HEK293 (cell line): Measurements from ENCODE around the gene C14orf93.

Experiments used
- CTCF ChIA-PET: fragments of 350-600 bp; formaldehyde crosslinking; extraction: SDS; loops from one replicate; lab custom pipeline; 2021; ENCODE audit warnings: antibody characterized with exemption; lab: Yijun Ruan, JAX
- POLR2A ChIA-PET: fragments of 300-600 bp; formaldehyde crosslinking; extraction: SDS; loops from one replicate; lab custom pipeline; 2020; ENCODE audit warnings: antibody characterized with exemption, inconsistent platforms; lab: Yijun Ruan, JAX
- H3K27ac ChIP-seq: fragments of 200-500 bp; sonication (Bioruptor generic); 2 replicates; pipeline ENCODE4 v1.5.1; 2014; ENCODE audit warnings: low read depth, low read length, control low read depth, inconsistent platforms; ENCODE audit errors: extremely low read depth
- H3K36me3 ChIP-seq, 2 experiments: fragments of 200-500 bp in 1 of 2; sonication (Bioruptor generic) in 1 of 2; 1 replicate in 1 of 2; 2 replicates in 1 of 2; pipeline ENCODE4 v1.5.1; 2014 to 2017; ENCODE audit warnings: inconsistent platforms in 2 of 2, low read length in 2 of 2; ENCODE audit not compliant: control insufficient read depth in 2 of 2, insufficient read depth in 1 of 2
- H3K4me1 ChIP-seq: fragments of 200-500 bp; sonication (Bioruptor generic); 2 replicates; pipeline ENCODE4 v1.5.1; 2014; ENCODE audit warnings: mild to moderate bottlenecking, low read length, inconsistent platforms; ENCODE audit not compliant: control insufficient read depth, insufficient read depth
- H3K4me3 ChIP-seq: 2 replicates; pipeline ENCODE4 v1.5.1; 2011; ENCODE audit warnings: low read depth, mild to moderate bottlenecking, control low read depth, low read length, moderate library complexity
- H3K9me3 ChIP-seq: fragments of 200-500 bp; sonication (Bioruptor generic); 2 replicates; pipeline ENCODE4 v1.5.1; 2014; ENCODE audit warnings: low read depth, low read length, inconsistent platforms; ENCODE audit not compliant: control insufficient read depth, insufficient read depth
- GLI2 ChIP-seq: fragments of 450-650 bp; formaldehyde crosslinking; IDR thresholded peaks from 2 replicates; pipeline ENCODE4; 2017; ENCODE audit warnings: missing biosample characterization, missing genetic modification characterization, low read depth, borderline replicate concordance
- HOXD13 ChIP-seq: sonication (generic); formaldehyde crosslinking; IDR thresholded peaks from 2 replicates; pipeline ENCODE4 v1.8.0; 2022; ENCODE audit warnings: missing genetic modification reagents, borderline replicate concordance
- KLF8 ChIP-seq: fragments of 450-650 bp; formaldehyde crosslinking; IDR thresholded peaks from 2 replicates; pipeline ENCODE4 v1.5.1; 2016; ENCODE audit warnings: missing biosample characterization, missing genetic modification characterization
- ZBTB21 ChIP-seq: fragments of 450-650 bp; formaldehyde crosslinking; IDR thresholded peaks from 2 replicates; pipeline ENCODE4 v1.5.1; 2017; ENCODE audit warnings: missing biosample characterization, missing genetic modification characterization
- ZFHX2 ChIP-seq: fragments of 450-650 bp; formaldehyde crosslinking; conservative IDR thresholded peaks from 2 replicates; pipeline ENCODE4 v1.5.1; 2016; ENCODE audit warnings: missing biosample characterization, missing genetic modification characterization
- ZNF214 ChIP-seq: fragments of 450-650 bp; formaldehyde crosslinking; IDR thresholded peaks from 2 replicates; pipeline ENCODE4 v1.5.1; 2017; ENCODE audit warnings: missing biosample characterization, mild to moderate bottlenecking, missing genetic modification characterization, borderline replicate concordance
- ZNF239 ChIP-seq: fragments of 450-650 bp; formaldehyde crosslinking; IDR thresholded peaks from 2 replicates; pipeline ENCODE4 v1.5.1; 2016; ENCODE audit warnings: missing biosample characterization, missing genetic modification characterization
- ZNF274 ChIP-seq, 2 experiments: fragments of 200-500 bp in 1 of 2; fragments of 450-650 bp in 1 of 2; sonication (Bioruptor generic) in 1 of 2; formaldehyde crosslinking in 1 of 2; IDR thresholded peaks; 2 replicates each; pipeline versions ENCODE4 v1.5.1 to v1.6.1; 2014 to 2016; ENCODE audit warnings: borderline replicate concordance in 1 of 2, inconsistent platforms in 1 of 2, low read length in 1 of 2, missing biosample characterization in 1 of 2, missing genetic modification characterization in 1 of 2
- ZNF311 ChIP-seq: fragments of 450-650 bp; formaldehyde crosslinking; IDR thresholded peaks from 2 replicates; pipeline ENCODE4 v1.5.1; 2017; ENCODE audit warnings: missing biosample characterization, missing genetic modification characterization, borderline replicate concordance
- ZNF350 ChIP-seq: fragments of 450-650 bp; formaldehyde crosslinking; IDR thresholded peaks from 2 replicates; pipeline ENCODE4 v1.5.0; 2017; ENCODE audit warnings: missing biosample characterization, mild to moderate bottlenecking, missing genetic modification characterization
- ZNF354C ChIP-seq: fragments of 450-650 bp; formaldehyde crosslinking; IDR thresholded peaks from 2 replicates; pipeline ENCODE4 v1.5.1; 2016; ENCODE audit warnings: missing biosample characterization, missing genetic modification characterization, low read depth, borderline replicate concordance
- ZNF37A ChIP-seq: fragments of 450-650 bp; IDR thresholded peaks from 2 replicates; pipeline ENCODE4 v1.5.1; 2018; ENCODE audit warnings: missing biosample characterization, missing genetic modification characterization
- ZNF48 ChIP-seq: fragments of 450-650 bp; formaldehyde crosslinking; IDR thresholded peaks from 2 replicates; pipeline ENCODE4 v1.5.1; 2016; ENCODE audit warnings: missing biosample characterization, missing genetic modification characterization
- ZNF514 ChIP-seq: fragments of 450-650 bp; formaldehyde crosslinking; IDR thresholded peaks from 2 replicates; pipeline ENCODE4 v1.5.1; 2016; ENCODE audit warnings: missing biosample characterization, missing genetic modification characterization
- ZNF529 ChIP-seq: fragments of 450-650 bp; formaldehyde crosslinking; IDR thresholded peaks from 2 replicates; pipeline ENCODE4 v1.5.1; 2017; ENCODE audit warnings: missing genetic modification characterization, missing biosample characterization; ENCODE audit not compliant: insufficient replicate concordance
- ZNF561 ChIP-seq: fragments of 450-650 bp; IDR thresholded peaks from 2 replicates; pipeline ENCODE4 v1.5.1; 2018; ENCODE audit warnings: missing biosample characterization, missing genetic modification characterization, borderline replicate concordance
- ZNF580 ChIP-seq: fragments of 450-650 bp; formaldehyde crosslinking; IDR thresholded peaks from 2 replicates; pipeline ENCODE4 v1.5.1; 2016; ENCODE audit warnings: missing biosample characterization, missing genetic modification characterization
- ZNF600 ChIP-seq: fragments of 450-650 bp; formaldehyde crosslinking; IDR thresholded peaks from 2 replicates; pipeline ENCODE4 v1.5.1; 2016; ENCODE audit warnings: missing biosample characterization, missing genetic modification characterization
- ZNF654 ChIP-seq: fragments of 450-650 bp; formaldehyde crosslinking; IDR thresholded peaks from 2 replicates; pipeline ENCODE4 v1.5.1; 2016; ENCODE audit warnings: low read depth, missing biosample characterization, missing genetic modification characterization
- ZNF747 ChIP-seq: fragments of 450-650 bp; formaldehyde crosslinking; IDR thresholded peaks from 2 replicates; pipeline ENCODE4 v1.5.1; 2016; ENCODE audit warnings: missing biosample characterization, missing genetic modification characterization
- ZNF76 ChIP-seq: fragments of 450-650 bp; formaldehyde crosslinking; IDR thresholded peaks from 2 replicates; pipeline ENCODE4; 2016; ENCODE audit warnings: low read depth, missing biosample characterization, missing genetic modification characterization, borderline replicate concordance
- TF ChIP-seq, protein P1 (sequence below): fragments of 450-650 bp; formaldehyde crosslinking; IDR thresholded peaks from 2 replicates; pipeline ENCODE4 v1.5.1; 2016; ENCODE audit warnings: missing biosample characterization, missing genetic modification characterization
- TF ChIP-seq, protein P2 (sequence below): fragments of 450-650 bp; formaldehyde crosslinking; IDR thresholded peaks from 2 replicates; pipeline ENCODE4 v1.5.1; 2017; ENCODE audit warnings: missing biosample characterization, missing genetic modification characterization
- TF ChIP-seq, protein P3 (sequence below): fragments of 450-650 bp; formaldehyde crosslinking; IDR thresholded peaks from 2 replicates; pipeline ENCODE4 v1.5.1; 2016; ENCODE audit warnings: missing biosample characterization, missing genetic modification characterization, borderline replicate concordance
- TF ChIP-seq, protein P4 (sequence below): fragments of 450-650 bp; formaldehyde crosslinking; IDR thresholded peaks from 2 replicates; pipeline ENCODE4 v1.5.1; 2016; ENCODE audit warnings: missing biosample characterization, missing genetic modification characterization
- TF ChIP-seq, protein P5 (sequence below): fragments of 450-650 bp; formaldehyde crosslinking; IDR thresholded peaks from 2 replicates; pipeline ENCODE4 v1.5.1; 2016; ENCODE audit warnings: missing biosample characterization, missing genetic modification characterization
- TF ChIP-seq, protein P6 (sequence below): fragments of 450-650 bp; formaldehyde crosslinking; IDR thresholded peaks from 2 replicates; pipeline ENCODE4 v1.5.1; 2016; ENCODE audit warnings: missing biosample characterization, missing genetic modification characterization, low read depth

The C14orf93 gene

DNA sequence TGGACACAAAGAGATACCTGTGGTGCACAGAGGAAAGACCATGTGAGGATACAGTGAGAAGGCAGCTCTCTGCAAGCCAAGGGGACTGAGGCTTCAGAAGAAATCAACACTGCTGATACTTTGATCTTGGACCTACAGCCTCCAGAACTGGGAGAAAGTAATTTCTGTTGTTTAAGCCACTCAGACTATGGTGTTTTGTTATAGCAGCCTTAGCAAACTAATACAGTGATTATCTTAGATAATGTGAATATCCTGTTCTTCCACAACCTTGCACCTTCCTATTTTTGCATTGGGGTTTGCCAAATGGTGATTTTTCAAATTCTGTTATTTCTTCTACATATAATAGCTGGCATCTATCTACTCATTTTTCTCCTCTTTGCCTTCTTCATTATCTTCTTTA is 8.2 kb upstream of the C14orf93 start:
- H3K36me3 ChIP-seq, result no peaks in the 10 kb centered on the region

DNA sequence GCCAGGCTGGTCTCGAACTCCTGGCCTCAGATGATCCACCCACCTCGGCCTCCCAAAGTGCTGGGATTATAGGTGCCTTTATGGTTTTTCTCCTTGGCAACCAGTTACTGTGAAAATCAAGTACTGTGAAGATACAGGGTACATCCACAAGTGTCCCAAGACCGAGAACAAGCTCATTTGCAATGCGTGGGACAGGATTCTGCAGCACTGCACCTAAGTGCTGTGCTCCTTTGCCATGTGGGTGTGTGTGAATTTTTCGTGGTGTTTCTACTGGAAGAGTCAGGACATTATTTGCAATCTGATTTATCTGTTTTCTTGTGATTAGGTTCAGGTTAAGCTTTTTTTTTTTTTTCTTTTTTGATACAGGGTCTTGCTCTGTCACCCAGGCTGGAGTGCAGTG is 7.1 kb upstream of the C14orf93 start:
- Histone ChIP-seq H3K27ac (no peak overlapping the region), H3K4me1 (no peaks in the 10 kb centered on the region; the same call in 1 of the 2 replicates), H3K9me3 (no peaks in the 10 kb centered on the region), H3K36me3 (no peaks in the 10 kb centered on the region), H3K4me3 (no peak overlapping the region)
- ChIA-PET CTCF (interaction anchor here (0.6 to 1.8 kb wide), 4 partner anchors 22 to 117 kb away, joined by 3 to 6 read pairs (median 3); no protein-coding TSS in a partner anchor), POLR2A (interaction anchor here (0.6 to 1.8 kb wide), 3 partner anchors 10 to 207 kb away, joined by 3 to 11 read pairs (median 5); partner anchors contain the start of genes ACIN1 and C14orf119)
- TF ChIP-seq ZNF580 (tag by site-specific recombination), result no peak
- TF ChIP-seq, protein P1, sequence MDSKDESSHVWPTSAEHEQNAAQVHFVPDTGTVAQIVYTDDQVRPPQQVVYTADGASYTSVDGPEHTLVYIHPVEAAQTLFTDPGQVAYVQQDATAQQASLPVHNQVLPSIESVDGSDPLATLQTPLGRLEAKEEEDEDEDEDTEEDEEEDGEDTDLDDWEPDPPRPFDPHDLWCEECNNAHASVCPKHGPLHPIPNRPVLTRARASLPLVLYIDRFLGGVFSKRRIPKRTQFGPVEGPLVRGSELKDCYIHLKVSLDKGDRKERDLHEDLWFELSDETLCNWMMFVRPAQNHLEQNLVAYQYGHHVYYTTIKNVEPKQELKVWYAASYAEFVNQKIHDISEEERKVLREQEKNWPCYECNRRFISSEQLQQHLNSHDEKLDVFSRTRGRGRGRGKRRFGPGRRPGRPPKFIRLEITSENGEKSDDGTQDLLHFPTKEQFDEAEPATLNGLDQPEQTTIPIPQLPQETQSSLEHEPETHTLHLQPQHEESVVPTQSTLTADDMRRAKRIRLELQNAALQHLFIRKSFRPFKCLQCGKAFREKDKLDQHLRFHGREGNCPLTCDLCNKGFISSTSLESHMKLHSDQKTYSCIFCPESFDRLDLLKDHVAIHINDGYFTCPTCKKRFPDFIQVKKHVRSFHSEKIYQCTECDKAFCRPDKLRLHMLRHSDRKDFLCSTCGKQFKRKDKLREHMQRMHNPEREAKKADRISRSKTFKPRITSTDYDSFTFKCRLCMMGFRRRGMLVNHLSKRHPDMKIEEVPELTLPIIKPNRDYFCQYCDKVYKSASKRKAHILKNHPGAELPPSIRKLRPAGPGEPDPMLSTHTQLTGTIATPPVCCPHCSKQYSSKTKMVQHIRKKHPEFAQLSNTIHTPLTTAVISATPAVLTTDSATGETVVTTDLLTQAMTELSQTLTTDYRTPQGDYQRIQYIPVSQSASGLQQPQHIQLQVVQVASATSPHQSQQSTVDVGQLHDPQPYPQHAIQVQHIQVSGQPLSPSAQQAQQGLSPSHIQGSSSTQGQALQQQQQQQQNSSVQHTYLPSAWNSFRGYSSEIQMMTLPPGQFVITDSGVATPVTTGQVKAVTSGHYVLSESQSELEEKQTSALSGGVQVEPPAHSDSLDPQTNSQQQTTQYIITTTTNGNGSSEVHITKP (tag by site-specific recombination), result no peak
- no peak for TF ChIP-seq ZNF239 (tag by site-specific recombination)
- no peak for TF ChIP-seq ZNF529 (tag by site-specific recombination)
- TF ChIP-seq, protein P2, sequence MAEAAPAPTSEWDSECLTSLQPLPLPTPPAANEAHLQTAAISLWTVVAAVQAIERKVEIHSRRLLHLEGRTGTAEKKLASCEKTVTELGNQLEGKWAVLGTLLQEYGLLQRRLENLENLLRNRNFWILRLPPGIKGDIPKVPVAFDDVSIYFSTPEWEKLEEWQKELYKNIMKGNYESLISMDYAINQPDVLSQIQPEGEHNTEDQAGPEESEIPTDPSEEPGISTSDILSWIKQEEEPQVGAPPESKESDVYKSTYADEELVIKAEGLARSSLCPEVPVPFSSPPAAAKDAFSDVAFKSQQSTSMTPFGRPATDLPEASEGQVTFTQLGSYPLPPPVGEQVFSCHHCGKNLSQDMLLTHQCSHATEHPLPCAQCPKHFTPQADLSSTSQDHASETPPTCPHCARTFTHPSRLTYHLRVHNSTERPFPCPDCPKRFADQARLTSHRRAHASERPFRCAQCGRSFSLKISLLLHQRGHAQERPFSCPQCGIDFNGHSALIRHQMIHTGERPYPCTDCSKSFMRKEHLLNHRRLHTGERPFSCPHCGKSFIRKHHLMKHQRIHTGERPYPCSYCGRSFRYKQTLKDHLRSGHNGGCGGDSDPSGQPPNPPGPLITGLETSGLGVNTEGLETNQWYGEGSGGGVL, result no peak
- TF ChIP-seq, protein P3, sequence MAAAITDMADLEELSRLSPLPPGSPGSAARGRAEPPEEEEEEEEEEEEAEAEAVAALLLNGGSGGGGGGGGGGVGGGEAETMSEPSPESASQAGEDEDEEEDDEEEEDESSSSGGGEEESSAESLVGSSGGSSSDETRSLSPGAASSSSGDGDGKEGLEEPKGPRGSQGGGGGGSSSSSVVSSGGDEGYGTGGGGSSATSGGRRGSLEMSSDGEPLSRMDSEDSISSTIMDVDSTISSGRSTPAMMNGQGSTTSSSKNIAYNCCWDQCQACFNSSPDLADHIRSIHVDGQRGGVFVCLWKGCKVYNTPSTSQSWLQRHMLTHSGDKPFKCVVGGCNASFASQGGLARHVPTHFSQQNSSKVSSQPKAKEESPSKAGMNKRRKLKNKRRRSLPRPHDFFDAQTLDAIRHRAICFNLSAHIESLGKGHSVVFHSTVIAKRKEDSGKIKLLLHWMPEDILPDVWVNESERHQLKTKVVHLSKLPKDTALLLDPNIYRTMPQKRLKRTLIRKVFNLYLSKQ, result no peak
- TF ChIP-seq, protein P4, sequence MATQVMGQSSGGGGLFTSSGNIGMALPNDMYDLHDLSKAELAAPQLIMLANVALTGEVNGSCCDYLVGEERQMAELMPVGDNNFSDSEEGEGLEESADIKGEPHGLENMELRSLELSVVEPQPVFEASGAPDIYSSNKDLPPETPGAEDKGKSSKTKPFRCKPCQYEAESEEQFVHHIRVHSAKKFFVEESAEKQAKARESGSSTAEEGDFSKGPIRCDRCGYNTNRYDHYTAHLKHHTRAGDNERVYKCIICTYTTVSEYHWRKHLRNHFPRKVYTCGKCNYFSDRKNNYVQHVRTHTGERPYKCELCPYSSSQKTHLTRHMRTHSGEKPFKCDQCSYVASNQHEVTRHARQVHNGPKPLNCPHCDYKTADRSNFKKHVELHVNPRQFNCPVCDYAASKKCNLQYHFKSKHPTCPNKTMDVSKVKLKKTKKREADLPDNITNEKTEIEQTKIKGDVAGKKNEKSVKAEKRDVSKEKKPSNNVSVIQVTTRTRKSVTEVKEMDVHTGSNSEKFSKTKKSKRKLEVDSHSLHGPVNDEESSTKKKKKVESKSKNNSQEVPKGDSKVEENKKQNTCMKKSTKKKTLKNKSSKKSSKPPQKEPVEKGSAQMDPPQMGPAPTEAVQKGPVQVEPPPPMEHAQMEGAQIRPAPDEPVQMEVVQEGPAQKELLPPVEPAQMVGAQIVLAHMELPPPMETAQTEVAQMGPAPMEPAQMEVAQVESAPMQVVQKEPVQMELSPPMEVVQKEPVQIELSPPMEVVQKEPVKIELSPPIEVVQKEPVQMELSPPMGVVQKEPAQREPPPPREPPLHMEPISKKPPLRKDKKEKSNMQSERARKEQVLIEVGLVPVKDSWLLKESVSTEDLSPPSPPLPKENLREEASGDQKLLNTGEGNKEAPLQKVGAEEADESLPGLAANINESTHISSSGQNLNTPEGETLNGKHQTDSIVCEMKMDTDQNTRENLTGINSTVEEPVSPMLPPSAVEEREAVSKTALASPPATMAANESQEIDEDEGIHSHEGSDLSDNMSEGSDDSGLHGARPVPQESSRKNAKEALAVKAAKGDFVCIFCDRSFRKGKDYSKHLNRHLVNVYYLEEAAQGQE, result no peak
- no peak for TF ChIP-seq ZNF48 (tag by site-specific recombination)
- TF ChIP-seq, protein P5, sequence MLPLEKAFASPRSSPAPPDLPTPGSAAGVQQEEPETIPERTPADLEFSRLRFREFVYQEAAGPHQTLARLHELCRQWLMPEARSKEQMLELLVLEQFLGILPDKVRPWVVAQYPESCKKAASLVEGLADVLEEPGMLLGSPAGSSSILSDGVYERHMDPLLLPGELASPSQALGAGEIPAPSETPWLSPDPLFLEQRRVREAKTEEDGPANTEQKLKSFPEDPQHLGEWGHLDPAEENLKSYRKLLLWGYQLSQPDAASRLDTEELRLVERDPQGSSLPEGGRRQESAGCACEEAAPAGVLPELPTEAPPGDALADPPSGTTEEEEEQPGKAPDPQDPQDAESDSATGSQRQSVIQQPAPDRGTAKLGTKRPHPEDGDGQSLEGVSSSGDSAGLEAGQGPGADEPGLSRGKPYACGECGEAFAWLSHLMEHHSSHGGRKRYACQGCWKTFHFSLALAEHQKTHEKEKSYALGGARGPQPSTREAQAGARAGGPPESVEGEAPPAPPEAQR (tag by site-specific recombination), result no peak
- TF ChIP-seq ZNF747 (tag by site-specific recombination), result no peak

More for the DNA sequence above, 8.2 kb upstream of the C14orf93 start:
- no peak overlapping the region for H3K4me3 ChIP-seq
- H3K9me3 ChIP-seq, result no peaks in the 10 kb centered on the region
- TF ChIP-seq HOXD13 (CRISPR knock-in tag) (no peak), ZNF561 (no peak), ZNF654 (tag by site-specific recombination) (no peak), ZNF214 (no peak), ZNF350 (tag by site-specific recombination) (no peak), ZNF274 (IDR thresholded peaks at IDR 0.05; ENCODE audit: low read length) (no peak), ZNF274 (tag by site-specific recombination; IDR thresholded peaks at IDR 0.05; ENCODE audit: borderline replicate concordance) (no peak), ZNF354C (no peak), ZFHX2 (tag by site-specific recombination) (no peak), KLF8 (tag by site-specific recombination) (no peak), ZNF514 (tag by site-specific recombination) (no peak), ZNF37A (tag by site-specific recombination) (no peak), ZNF600 (tag by site-specific recombination) (no peak), ZNF311 (tag by site-specific recombination) (no peak), ZBTB21 (tag by site-specific recombination) (no peak), ZNF76 (no peak), GLI2 (tag by site-specific recombination) (no peak)
- TF ChIP-seq, protein P6, sequence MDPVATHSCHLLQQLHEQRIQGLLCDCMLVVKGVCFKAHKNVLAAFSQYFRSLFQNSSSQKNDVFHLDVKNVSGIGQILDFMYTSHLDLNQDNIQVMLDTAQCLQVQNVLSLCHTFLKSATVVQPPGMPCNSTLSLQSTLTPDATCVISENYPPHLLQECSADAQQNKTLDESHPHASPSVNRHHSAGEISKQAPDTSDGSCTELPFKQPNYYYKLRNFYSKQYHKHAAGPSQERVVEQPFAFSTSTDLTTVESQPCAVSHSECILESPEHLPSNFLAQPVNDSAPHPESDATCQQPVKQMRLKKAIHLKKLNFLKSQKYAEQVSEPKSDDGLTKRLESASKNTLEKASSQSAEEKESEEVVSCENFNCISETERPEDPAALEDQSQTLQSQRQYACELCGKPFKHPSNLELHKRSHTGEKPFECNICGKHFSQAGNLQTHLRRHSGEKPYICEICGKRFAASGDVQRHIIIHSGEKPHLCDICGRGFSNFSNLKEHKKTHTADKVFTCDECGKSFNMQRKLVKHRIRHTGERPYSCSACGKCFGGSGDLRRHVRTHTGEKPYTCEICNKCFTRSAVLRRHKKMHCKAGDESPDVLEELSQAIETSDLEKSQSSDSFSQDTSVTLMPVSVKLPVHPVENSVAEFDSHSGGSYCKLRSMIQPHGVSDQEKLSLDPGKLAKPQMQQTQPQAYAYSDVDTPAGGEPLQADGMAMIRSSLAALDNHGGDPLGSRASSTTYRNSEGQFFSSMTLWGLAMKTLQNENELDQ (tag by site-specific recombination), result no peak
- ChIA-PET POLR2A (no interaction called here), CTCF (interaction anchor here (0.5 to 1.4 kb wide), 6 partner anchors 11 to 87 kb away, joined by 3 to 5 read pairs (median 3); no protein-coding TSS in a partner anchor)
- peaks cover 6% of the 10 kb centered on the region for H3K4me1 ChIP-seq
- H3K27ac ChIP-seq, result no peak overlapping the region
